GM04503 (cell line): ENCODE results near the gene TUFT1.
"Not testable (repeated sequence)": the region's sequence is repeated elsewhere in the genome, so short reads cannot be mapped to it uniquely, and the experiment has no call there.

Source experiments
- DNase-seq: peaks from one replicate; pipeline ENCODE4 v3.0.0-alpha.2; 2012; ENCODE audit warnings: low read depth

The TUFT1 gene

GRCh38 chr1:151512801-151513625, 27.1 kb upstream of the TUFT1 start:
- DNase-seq: no peak

GRCh38 chr1:151513626-151514121, 26.4 kb upstream of the TUFT1 start:
- no peak for DNase-seq

- DNase-seq: no peak
These were observed 25.7 kb upstream of the TUFT1 start for GRCh38 chr1:151514366-151514765.

GRCh38 chr1:151515265-151515664, 24.8 kb upstream of the TUFT1 start:
- DNase-seq: no peak

- no peak for DNase-seq
These were observed 24.0 kb upstream of the TUFT1 start for GRCh38 chr1:151516031-151516511.

GRCh38 chr1:151518431-151518830, 21.7 kb upstream of the TUFT1 start:
- no peak for DNase-seq

GRCh38 chr1:151518936-151519335, 21.2 kb upstream of the TUFT1 start:
- no peak for DNase-seq

- no peak for DNase-seq
These were observed 20.4 kb upstream of the TUFT1 start for GRCh38 chr1:151519667-151520066.

GRCh38 chr1:151520359-151520758, 19.8 kb upstream of the TUFT1 start:
- DNase-seq: no peak

- not testable (repeated sequence) for DNase-seq
These were observed 17.7 kb upstream of the TUFT1 start for GRCh38 chr1:151522427-151522826.

- DNase-seq: no peak
These were observed 16.8 kb upstream of the TUFT1 start for GRCh38 chr1:151523326-151523725.

- DNase-seq: no peak
These were observed 15.4 kb upstream of the TUFT1 start for GRCh38 chr1:151524736-151525135.

GRCh38 chr1:151526735-151527525, 13.2 kb upstream of the TUFT1 start:
- no peak for DNase-seq

- DNase-seq: no peak
These were observed 10.9 kb upstream of the TUFT1 start for GRCh38 chr1:151529211-151529702.

- no peak for DNase-seq
These were observed 10.3 kb upstream of the TUFT1 start for GRCh38 chr1:151529781-151530180.

- DNase-seq: no peak
These were observed 9.6 kb upstream of the TUFT1 start for GRCh38 chr1:151530461-151530860.

- no peak for DNase-seq
These were observed 6.2 kb upstream of the TUFT1 start for GRCh38 chr1:151533870-151534269.

- no peak for DNase-seq
These were observed 5.3 kb upstream of the TUFT1 start for GRCh38 chr1:151534662-151535278.

- no peak for DNase-seq
These were observed 4.5 kb upstream of the TUFT1 start for GRCh38 chr1:151535326-151536271.

- no peak for DNase-seq
These were observed 3.6 kb upstream of the TUFT1 start for GRCh38 chr1:151536499-151536898.

- DNase-seq: peak; percentile 75
These were observed 3.0 kb upstream of the TUFT1 start for GRCh38 chr1:151537112-151537511.
